ENCODE measurements around the gene ITPR1. TPM values are rescaled to one million over a fixed set of nuclear protein-coding genes. Genes with fewer than 3 reads are reported as not detected.
A peak's percentile ranks its signal among the peaks of the same experiment; 100 is the strongest.

The ITPR1 gene
- total RNA-seq, 1 donor from 2014 or later: 53.1 TPM

DNA sequence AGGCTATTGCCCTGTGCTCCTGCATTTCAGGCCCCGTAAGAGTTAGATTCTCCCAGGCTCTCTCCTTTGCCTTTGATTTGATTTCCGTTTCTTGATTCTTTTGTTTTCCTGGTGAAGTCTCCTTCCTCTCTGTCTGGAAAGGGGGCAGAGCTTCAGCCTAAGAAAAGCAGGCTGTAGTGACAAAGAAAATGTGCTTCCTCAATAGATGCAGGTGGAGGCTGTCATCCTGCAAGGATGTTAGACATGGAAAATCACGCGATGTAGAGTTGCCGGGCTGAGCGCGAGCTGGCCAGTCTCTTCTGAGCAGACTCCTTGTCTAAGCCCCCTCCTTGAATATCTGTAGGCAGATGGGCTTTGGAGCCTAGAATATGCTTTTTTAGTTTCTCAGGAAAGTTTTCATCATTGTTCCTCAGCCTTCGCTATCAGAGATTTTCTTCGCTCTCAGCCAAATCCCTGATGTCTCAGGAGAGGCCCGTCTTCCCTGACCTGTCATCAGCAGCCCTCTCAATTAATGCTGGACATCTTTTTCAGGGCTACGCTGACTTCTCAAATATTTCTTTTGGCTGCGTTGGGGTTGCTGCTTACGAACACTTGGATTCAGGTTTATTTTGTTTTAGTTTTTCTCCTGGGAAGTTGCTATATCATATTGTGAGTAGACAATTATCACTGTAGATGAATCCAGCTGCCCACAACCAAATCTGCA lies 163.6 kb downstream of the ITPR1 start:
- Mint-ChIP-seq H3K27ac (ENCODE audit: unreplicated experiment) (peak overlapping the region; percentile 95), H3K9me3 (ENCODE audit: unreplicated experiment) (no peaks in the 10 kb centered on the region), H3K36me3 (ENCODE audit: low read depth, unreplicated experiment) (peaks cover 10% of the 10 kb centered on the region), H3K4me3 (ENCODE audit: unreplicated experiment) (no peak overlapping the region), H3K4me1 (ENCODE audit: unreplicated experiment) (peaks cover 23% of the 10 kb centered on the region), H3K27me3 (ENCODE audit: unreplicated experiment) (peaks cover 5% of the 10 kb centered on the region)
- TF ChIP-seq, protein P1, sequence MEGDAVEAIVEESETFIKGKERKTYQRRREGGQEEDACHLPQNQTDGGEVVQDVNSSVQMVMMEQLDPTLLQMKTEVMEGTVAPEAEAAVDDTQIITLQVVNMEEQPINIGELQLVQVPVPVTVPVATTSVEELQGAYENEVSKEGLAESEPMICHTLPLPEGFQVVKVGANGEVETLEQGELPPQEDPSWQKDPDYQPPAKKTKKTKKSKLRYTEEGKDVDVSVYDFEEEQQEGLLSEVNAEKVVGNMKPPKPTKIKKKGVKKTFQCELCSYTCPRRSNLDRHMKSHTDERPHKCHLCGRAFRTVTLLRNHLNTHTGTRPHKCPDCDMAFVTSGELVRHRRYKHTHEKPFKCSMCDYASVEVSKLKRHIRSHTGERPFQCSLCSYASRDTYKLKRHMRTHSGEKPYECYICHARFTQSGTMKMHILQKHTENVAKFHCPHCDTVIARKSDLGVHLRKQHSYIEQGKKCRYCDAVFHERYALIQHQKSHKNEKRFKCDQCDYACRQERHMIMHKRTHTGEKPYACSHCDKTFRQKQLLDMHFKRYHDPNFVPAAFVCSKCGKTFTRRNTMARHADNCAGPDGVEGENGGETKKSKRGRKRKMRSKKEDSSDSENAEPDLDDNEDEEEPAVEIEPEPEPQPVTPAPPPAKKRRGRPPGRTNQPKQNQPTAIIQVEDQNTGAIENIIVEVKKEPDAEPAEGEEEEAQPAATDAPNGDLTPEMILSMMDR (IDR thresholded peaks at IDR 0.05; ENCODE audit: unreplicated experiment): no peak
- peak; percentile 33 for DNase-seq (ENCODE audit: low spot score)

GRCh38 chr3:4660936-4661335 lies 167.8 kb downstream of the ITPR1 start:
- Mint-ChIP-seq H3K4me3 (ENCODE audit: unreplicated experiment) (no peak overlapping the region), H3K27ac (ENCODE audit: unreplicated experiment) (no peak overlapping the region), H3K27me3 (ENCODE audit: unreplicated experiment) (peaks cover 5% of the 10 kb centered on the region), H3K9me3 (ENCODE audit: unreplicated experiment) (no peaks in the 10 kb centered on the region), H3K4me1 (ENCODE audit: unreplicated experiment) (peaks cover 21% of the 10 kb centered on the region), H3K36me3 (ENCODE audit: low read depth, unreplicated experiment) (peaks cover 5% of the 10 kb centered on the region)
- no peak for DNase-seq (ENCODE audit: low spot score)
- TF ChIP-seq, protein P1 (IDR thresholded peaks at IDR 0.05; ENCODE audit: unreplicated experiment): no peak

- H3K4me3 Mint-ChIP-seq (ENCODE audit: unreplicated experiment): no peak overlapping the region
- TF ChIP-seq, protein P1 (IDR thresholded peaks at IDR 0.05; ENCODE audit: unreplicated experiment): no peak
- no peak for DNase-seq (ENCODE audit: low spot score)
- no peaks in the 10 kb centered on the region for H3K9me3 Mint-ChIP-seq (ENCODE audit: unreplicated experiment)
- H3K36me3 Mint-ChIP-seq (ENCODE audit: low read depth, unreplicated experiment): peaks cover 19% of the 10 kb centered on the region
- no peaks in the 10 kb centered on the region for H3K27me3 Mint-ChIP-seq (ENCODE audit: unreplicated experiment)
- no peaks in the 10 kb centered on the region for H3K4me1 Mint-ChIP-seq (ENCODE audit: unreplicated experiment)
- no peak overlapping the region for H3K27ac Mint-ChIP-seq (ENCODE audit: unreplicated experiment)
These were observed 171.3 kb downstream of the ITPR1 start for GRCh38 chr3:4664412-4664811.

- DNase-seq (ENCODE audit: low spot score): no peak
- TF ChIP-seq, protein P1 (IDR thresholded peaks at IDR 0.05; ENCODE audit: unreplicated experiment): no peak
- H3K27me3 Mint-ChIP-seq (ENCODE audit: unreplicated experiment): no peaks in the 10 kb centered on the region
- H3K9me3 Mint-ChIP-seq (ENCODE audit: unreplicated experiment): no peaks in the 10 kb centered on the region
- H3K4me1 Mint-ChIP-seq (ENCODE audit: unreplicated experiment): no peaks in the 10 kb centered on the region
- no peak overlapping the region for H3K27ac Mint-ChIP-seq (ENCODE audit: unreplicated experiment)
- H3K4me3 Mint-ChIP-seq (ENCODE audit: unreplicated experiment): no peak overlapping the region
- H3K36me3 Mint-ChIP-seq (ENCODE audit: low read depth, unreplicated experiment): peaks cover 25% of the 10 kb centered on the region
These were observed 172.0 kb downstream of the ITPR1 start for GRCh38 chr3:4665197-4665596.

- no peak overlapping the region for H3K27ac Mint-ChIP-seq (ENCODE audit: unreplicated experiment)
- H3K36me3 Mint-ChIP-seq (ENCODE audit: low read depth, unreplicated experiment): peaks cover 25% of the 10 kb centered on the region
- TF ChIP-seq, protein P1 (IDR thresholded peaks at IDR 0.05; ENCODE audit: unreplicated experiment): no peak
- no peak overlapping the region for H3K4me3 Mint-ChIP-seq (ENCODE audit: unreplicated experiment)
- H3K27me3 Mint-ChIP-seq (ENCODE audit: unreplicated experiment): peaks cover 3% of the 10 kb centered on the region
- no peak for DNase-seq (ENCODE audit: low spot score)
- H3K9me3 Mint-ChIP-seq (ENCODE audit: unreplicated experiment): no peaks in the 10 kb centered on the region
- no peaks in the 10 kb centered on the region for H3K4me1 Mint-ChIP-seq (ENCODE audit: unreplicated experiment)
These were observed 172.9 kb downstream of the ITPR1 start for GRCh38 chr3:4666071-4666470.
